ENCODE data around the gene LBHD1.
A peak's percentile ranks its signal among the peaks of the same experiment; 100 is the strongest.

LBHD1 gene

DNA sequence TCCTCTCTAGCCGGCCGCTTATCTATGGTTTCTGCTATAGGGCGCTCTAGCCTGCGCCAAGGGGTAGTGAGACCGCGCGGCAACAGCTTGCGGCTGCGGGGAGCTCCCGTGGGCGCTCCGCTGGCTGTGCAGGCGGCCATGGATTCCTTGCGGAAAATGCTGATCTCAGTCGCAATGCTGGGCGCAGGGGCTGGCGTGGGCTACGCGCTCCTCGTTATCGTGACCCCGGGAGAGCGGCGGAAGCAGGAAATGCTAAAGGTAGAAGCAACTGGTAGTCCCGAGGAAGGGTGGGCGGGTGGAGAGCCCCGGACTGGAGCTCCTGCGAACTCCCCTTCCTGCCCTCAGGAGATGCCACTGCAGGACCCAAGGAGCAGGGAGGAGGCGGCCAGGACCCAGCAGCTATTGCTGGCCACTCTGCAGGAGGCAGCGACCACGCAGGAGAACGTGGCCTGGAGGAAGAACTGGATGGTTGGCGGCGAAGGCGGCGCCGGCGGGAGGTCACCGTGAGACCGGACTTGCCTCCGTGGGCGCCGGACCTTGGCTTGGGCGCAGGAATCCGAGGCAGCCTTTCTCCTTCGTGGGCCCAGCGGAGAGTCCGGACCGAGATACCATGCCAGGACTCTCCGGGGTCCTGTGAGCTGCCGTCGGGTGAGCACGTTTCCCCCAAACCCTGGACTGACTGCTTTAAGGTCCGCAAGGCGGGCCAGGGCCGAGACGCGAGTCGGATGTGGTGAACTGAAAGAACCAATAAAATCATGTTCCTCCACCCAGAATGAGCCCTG, at the start of gene LBHD1, which contains the start of gene UQCC3:
Gene LBHD1, minus strand, starts transcription at position 660 of the 782 bp plus-strand sequence. CDS start 2,236 bp downstream, outside the sequence.
Gene UQCC3, plus strand, starts transcription at position 66 of the 782 bp plus-strand sequence. Its CDS starts 73 bp downstream, at position 139.
- H3K9ac ChIP-seq (ENCODE audit: low read depth, low read length, poor library complexity, severe bottlenecking), result peak within 1 kb of the TSS; percentile 91
- no peaks in the 10 kb centered on the region; the same call in 1 of the 2 replicates for H3K36me3 ChIP-seq (ENCODE audit: insufficient read depth, low read length)
- no peaks in the 10 kb centered on the region for H3K27me3 ChIP-seq (ENCODE audit: insufficient read depth, low read length, poor library complexity, severe bottlenecking)
- peak within 1 kb of the TSS; percentile 91 for H2AFZ ChIP-seq (ENCODE audit: low read length)
- no peaks in the 10 kb centered on the region for H3K9me3 ChIP-seq (ENCODE audit: insufficient read depth, low read depth, low read length)
- H3K4me2 ChIP-seq (ENCODE audit: low read depth, low read length, poor library complexity, severe bottlenecking), result peak within 1 kb of the TSS; percentile 87
- TF ChIP-seq EZH2phosphoT487 (IDR thresholded peaks at IDR 0.05; ENCODE audit: borderline replicate concordance) (no peak), CTCF (conservative IDR thresholded peaks at IDR 0.05; ENCODE audit: low read length) (no peak)
- peaks cover 73% of the 10 kb centered on the region for H3K79me2 ChIP-seq (ENCODE audit: insufficient read depth, low read length)
- H3K4me1 ChIP-seq (ENCODE audit: insufficient read depth, low read length, poor library complexity, severe bottlenecking), result peaks cover 38% of the 10 kb centered on the region
- H3K4me3 ChIP-seq (ENCODE audit: low read length, poor library complexity, severe bottlenecking), result peak within 1 kb of the TSS; percentile 80
- H3K9me2 ChIP-seq (replicated peaks; ENCODE audit: low read depth, low read length), result no peaks in the 10 kb centered on the region
- no peaks in the 10 kb centered on the region; the same call in 1 of the 2 replicates for H3F3A ChIP-seq (ENCODE audit: low read depth)
- peaks cover 23% of the 10 kb centered on the region for H4K20me1 ChIP-seq (ENCODE audit: insufficient read depth, low read length, poor library complexity, severe bottlenecking)

DNA sequence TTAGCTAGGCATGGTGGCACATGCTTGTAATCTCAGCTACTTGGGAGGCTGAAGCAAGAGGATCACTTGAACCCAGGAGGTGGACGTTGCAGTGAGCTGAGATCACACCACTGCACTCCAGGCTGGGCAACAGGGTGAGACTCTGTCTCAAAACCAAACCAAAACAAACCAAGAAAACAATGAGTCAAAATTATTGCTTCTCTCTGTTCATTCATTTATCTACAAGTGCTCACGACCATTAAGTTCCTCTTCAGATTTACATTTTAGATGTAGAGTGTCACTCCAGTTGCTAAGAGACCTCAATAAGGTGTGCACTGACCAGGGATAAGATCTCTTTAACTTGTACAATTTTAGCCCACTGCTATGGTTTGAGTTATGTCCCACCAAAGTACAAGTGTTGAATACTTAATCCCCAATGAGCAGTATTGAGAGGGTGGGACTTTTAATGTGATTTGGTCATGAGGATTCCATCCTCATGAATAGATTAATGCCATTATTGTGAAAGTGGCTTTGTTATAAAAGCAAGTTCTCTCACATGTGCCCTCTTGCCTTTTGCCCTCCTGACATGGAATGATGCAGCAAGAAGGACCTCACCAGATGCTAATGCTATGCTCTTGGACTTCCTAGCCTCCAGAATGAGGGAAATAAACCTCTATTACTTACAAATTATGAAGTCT, 47.4 kb upstream of the LBHD1 start:
- H3K4me3 ChIP-seq (ENCODE audit: low read length, poor library complexity, severe bottlenecking), result no peak overlapping the region
- H3K27me3 ChIP-seq (ENCODE audit: insufficient read depth, low read length, poor library complexity, severe bottlenecking), result no peaks in the 10 kb centered on the region
- H3K9me3 ChIP-seq (ENCODE audit: insufficient read depth, low read depth, low read length), result no peaks in the 10 kb centered on the region
- H3K79me2 ChIP-seq (ENCODE audit: insufficient read depth, low read length), result peaks cover 97% of the 10 kb centered on the region
- H3K4me1 ChIP-seq (ENCODE audit: insufficient read depth, low read length, poor library complexity, severe bottlenecking), result peaks cover 31% of the 10 kb centered on the region
- H3K4me2 ChIP-seq (ENCODE audit: low read depth, low read length, poor library complexity, severe bottlenecking), result peak overlapping the region; percentile 3
- peaks cover 87% of the 10 kb centered on the region for H4K20me1 ChIP-seq (ENCODE audit: insufficient read depth, low read length, poor library complexity, severe bottlenecking)
- no peaks in the 10 kb centered on the region for H3F3A ChIP-seq (ENCODE audit: low read depth)
- H3K9me2 ChIP-seq (replicated peaks; ENCODE audit: low read depth, low read length), result no peaks in the 10 kb centered on the region
- peaks cover 99% of the 10 kb centered on the region for H3K36me3 ChIP-seq (ENCODE audit: insufficient read depth, low read length)
- H2AFZ ChIP-seq (ENCODE audit: low read length), result no peak overlapping the region
- H3K9ac ChIP-seq (ENCODE audit: low read depth, low read length, poor library complexity, severe bottlenecking), result no peak overlapping the region
- no peak for TF ChIP-seq CTCF (conservative IDR thresholded peaks at IDR 0.05; ENCODE audit: low read length)
- no peak for TF ChIP-seq EZH2phosphoT487 (IDR thresholded peaks at IDR 0.05; ENCODE audit: borderline replicate concordance)

- H3K9me3 ChIP-seq (ENCODE audit: insufficient read depth, low read depth, low read length), result no peaks in the 10 kb centered on the region
- no peak for TF ChIP-seq EZH2phosphoT487 (IDR thresholded peaks at IDR 0.05; ENCODE audit: borderline replicate concordance)
- TF ChIP-seq CTCF (conservative IDR thresholded peaks at IDR 0.05; ENCODE audit: low read length), result no peak
- no peak overlapping the region for H2AFZ ChIP-seq (ENCODE audit: low read length)
- H3K27me3 ChIP-seq (ENCODE audit: insufficient read depth, low read length, poor library complexity, severe bottlenecking), result no peaks in the 10 kb centered on the region
- peaks cover 83% of the 10 kb centered on the region for H3K79me2 ChIP-seq (ENCODE audit: insufficient read depth, low read length)
- H3K4me1 ChIP-seq (ENCODE audit: insufficient read depth, low read length, poor library complexity, severe bottlenecking), result peaks cover 13% of the 10 kb centered on the region
- no peak overlapping the region for H3K4me3 ChIP-seq (ENCODE audit: low read length, poor library complexity, severe bottlenecking)
- peak overlapping the region; percentile 6 for H3K4me2 ChIP-seq (ENCODE audit: low read depth, low read length, poor library complexity, severe bottlenecking)
- no peaks in the 10 kb centered on the region for H3K9me2 ChIP-seq (replicated peaks; ENCODE audit: low read depth, low read length)
- H3K9ac ChIP-seq (ENCODE audit: low read depth, low read length, poor library complexity, severe bottlenecking), result no peak overlapping the region
- H3F3A ChIP-seq (ENCODE audit: low read depth), result peaks cover 7% of the 10 kb centered on the region; the same call in 1 of the 2 replicates
- H4K20me1 ChIP-seq (ENCODE audit: insufficient read depth, low read length, poor library complexity, severe bottlenecking), result peaks cover 79% of the 10 kb centered on the region
- H3K36me3 ChIP-seq (ENCODE audit: insufficient read depth, low read length), result peaks cover 97% of the 10 kb centered on the region
Measured at GRCh38 chr11:62716816-62717215, 44.7 kb upstream of the LBHD1 start.

All from Loucy (cell line).